GM12878 (cell line): ENCODE measurements around the gene GGN. TPM values are rescaled to one million over a fixed set of nuclear protein-coding genes. Genes with fewer than 3 reads are reported as not detected.

ENCODE experiments used
- ATAC-seq: fragments of 200-7000 bp; cut with Tn5 transposase; 3 replicates; pipeline ENCODE4 v1.9.1; 2020; ENCODE audit warnings: mild to moderate bottlenecking, moderate library complexity
- BruUV-seq: library from RNA; stranded (reverse); fragments of 400-500 nt; replicated peaks from 2 replicates; lab custom pipeline; 2021; lab: Mats Ljungman, UMichigan
- CTCF ChIA-PET: fragments of 300-600 bp; sonication (Branson Sonifier 250); formaldehyde crosslinking; extraction: SDS; loops from one replicate; lab custom pipeline; 2021; ENCODE audit warnings: inconsistent platforms; lab: Yijun Ruan, JAX
- POLR2A ChIA-PET: fragments of 350-600 bp; formaldehyde crosslinking; extraction: SDS; loops from one replicate; lab custom pipeline; 2021; ENCODE audit warnings: inconsistent platforms; lab: Charles Lee
- RAD21 ChIA-PET: fragments of 300-600 bp; sonication (Branson Sonifier 250); formaldehyde crosslinking; loops from one replicate; lab custom pipeline; 2023; ENCODE audit warnings: antibody characterized with exemption; ENCODE audit not compliant: unreplicated experiment; lab: Charles Lee
- SMC1A ChIA-PET: fragments of 300-600 bp; sonication (Branson Sonifier 250); formaldehyde crosslinking; loops from one replicate; lab custom pipeline; 2023; ENCODE audit not compliant: unreplicated experiment, uncharacterized antibody; lab: Charles Lee
- DNase-seq: peaks from one replicate; pipeline ENCODE4 v3.0.0-alpha.2; 2011; ENCODE audit warnings: low read depth, low spot score
- FAIRE-seq: peaks from 3 replicates; lab custom pipeline; 2011; peaks lifted over from hg19 to GRCh38; lab: Jason Lieb, UNC
- H2AFZ ChIP-seq: 2 replicates; pipeline ENCODE4 v1.6.0; 2011; ENCODE audit warnings: low read depth, low read length, control low read depth; ENCODE audit not compliant: control insufficient read depth
- H3K27ac ChIP-seq: 2 replicates; pipeline ENCODE4 v1.5.1; 2011; ENCODE audit warnings: control low read depth; ENCODE audit not compliant: control insufficient read depth, insufficient read depth
- H3K27me3 ChIP-seq, 2 experiments: replicated peaks in 1 of 2; 2 replicates each; pipeline versions ENCODE4 v1.6.0 to v1.6.1; 2011; ENCODE audit warnings: low read length in 1 of 2; ENCODE audit not compliant: control insufficient read depth in 2 of 2, insufficient read depth in 2 of 2
- H3K36me3 ChIP-seq, 2 experiments: 2 replicates each; pipeline ENCODE4 v1.5.1; 2011; ENCODE audit warnings: low read length in 1 of 2; ENCODE audit not compliant: control insufficient read depth in 2 of 2, insufficient read depth in 2 of 2
- H3K4me1 ChIP-seq: 2 replicates; pipeline ENCODE4 v1.6.1; 2011; ENCODE audit warnings: mild to moderate bottlenecking, low read length, moderate library complexity, mixed read lengths; ENCODE audit not compliant: control insufficient read depth, insufficient read depth
- H3K4me2 ChIP-seq: 2 replicates; pipeline ENCODE4 v1.6.0; 2011; ENCODE audit warnings: control low read depth; ENCODE audit not compliant: control insufficient read depth, insufficient read depth
- H3K4me3 ChIP-seq: fragments of 200-600 bp; sonication (generic); 2 replicates; pipeline ENCODE4 v1.5.1; 2016
- H3K79me2 ChIP-seq: 2 replicates; pipeline ENCODE4 v1.6.0; 2011; ENCODE audit warnings: low read length; ENCODE audit not compliant: control insufficient read depth, insufficient read depth
- H3K9ac ChIP-seq: 2 replicates; pipeline ENCODE4 v1.8.0; 2011; ENCODE audit warnings: low read length, control low read depth, mixed read lengths; ENCODE audit not compliant: control insufficient read depth, insufficient read depth
- H3K9me3 ChIP-seq: replicated peaks from 3 replicates; pipeline ENCODE4 v1.5.1; 2011; ENCODE audit warnings: mild to moderate bottlenecking, low read length; ENCODE audit not compliant: control insufficient read depth, insufficient read depth
- H4K20me1 ChIP-seq: 2 replicates; pipeline ENCODE4 v1.6.0; 2011; ENCODE audit not compliant: control insufficient read depth, insufficient read depth
- CEBPZ ChIP-seq: fragments of 150-350 bp; IDR thresholded peaks from 2 replicates; pipeline ENCODE4 v1.6.1; 2016; ENCODE audit warnings: low read depth, low read length
- HSF1 ChIP-seq: fragments of 150-350 bp; IDR thresholded peaks from 2 replicates; pipeline ENCODE4 v1.6.1; 2014; ENCODE audit warnings: mild to moderate bottlenecking, low read depth, low read length
- MYB ChIP-seq: fragments of 150-350 bp; IDR thresholded peaks from 2 replicates; pipeline ENCODE4 v1.6.1; 2014; ENCODE audit warnings: mild to moderate bottlenecking, low read depth, low read length, borderline replicate concordance
- RBBP5 ChIP-seq: fragments of 200-600 bp; sonication (generic); conservative IDR thresholded peaks from 2 replicates; pipeline ENCODE4 v1.6.1; 2016
- SIX5 ChIP-seq: IDR thresholded peaks from 2 replicates; pipeline ENCODE4 v1.6.1; 2011; ENCODE audit warnings: mild to moderate bottlenecking, low read depth, low read length, moderate library complexity; ENCODE audit not compliant: severe bottlenecking
- TAF1 ChIP-seq: IDR thresholded peaks from 2 replicates; pipeline ENCODE4 v1.6.1; 2011; ENCODE audit warnings: mild to moderate bottlenecking, low read depth, low read length, borderline replicate concordance
- WGBS: methylation state at CpG from one replicate; pipeline ENCODE4 v1.1.6; 2016; ENCODE audit warnings: low lambda C conversion rate; ENCODE audit not compliant: insufficient replicate concordance, insufficient coverage; ENCODE audit errors: missing lambda C conversion rate; 5-methylcytosine and 5-hydroxymethylcytosine counted together
- in situ Hi-C: fragments of 300-500 bp; cut with MboI; formaldehyde crosslinking; loops from 9 replicates; pipeline ENCODE4 v1.14.3; 2018; ENCODE audit warnings: mixed read lengths
- intact Hi-C: fragments of 100-400 bp; cut with micrococcal nuclease; formaldehyde crosslinking; loops from one replicate; pipeline ENCODE4 v1.14.2; 2022; ENCODE audit not compliant: unreplicated experiment
- polyA plus RNA-seq, 11 experiments: library from polyadenylated mRNA; depleted of rRNA in 4 of 11; unstranded in 6 of 11; stranded (reverse) in 5 of 11; fragments of >200 nt; fragmentation: Nextera tagmentation in 4 of 11; fragmentation: Illumina TruSeq in 1 of 11; extraction: Ambion mirVana in 4 of 11; extraction: Trizol in 1 of 11; gene quantifications; 1 replicate in 1 of 11; 2 replicates in 10 of 11; pipeline versions ENCODE4 v1.2.1 to v1.2.3, GENCODE V29; 2011 to 2016; ENCODE audit warnings: inconsistent platforms in 2 of 11, missing spikeins in 2 of 11, low read depth in 1 of 11
- total RNA-seq, 4 experiments: library from RNA; depleted of rRNA in 3 of 4; stranded (reverse); fragments of >200 nt in 3 of 4; fragmentation: Illumina TruSeq in 1 of 4; extraction: Trizol in 1 of 4; gene quantifications; 2 replicates each; pipeline versions ENCODE4 v1.2.1 to v1.2.3, GENCODE V29; 2013 to 2021
- TF ChIP-seq, protein P1 (sequence below): fragments of 450-650 bp; conservative IDR thresholded peaks from 2 replicates; pipeline ENCODE4 v1.6.1; 2017; ENCODE audit warnings: mild to moderate bottlenecking, moderate library complexity

GGN gene
- total and polyA plus RNA-seq, 10 of the 15 experiments (the other 5 are each of a cell fraction or from before 2014, with no cell fraction given), result not detected

GRCh38 chr19:38386300-38386970, 1.4 kb downstream of the GGN start:
- no peak overlapping the region for H3K9ac ChIP-seq
- ChIA-PET RAD21 (no interaction called here), CTCF (no interaction called here), POLR2A (interaction anchor here (1.4 kb wide), 1 partner anchor 16 kb away, joined by 5 read pairs; the partner anchor contains the start of gene FAM98C), SMC1A (no interaction called here)
- no peak overlapping the region; the same call in 1 of the 2 replicates for H3K4me2 ChIP-seq
- no peak for TF ChIP-seq SIX5
- TF ChIP-seq, protein P1, sequence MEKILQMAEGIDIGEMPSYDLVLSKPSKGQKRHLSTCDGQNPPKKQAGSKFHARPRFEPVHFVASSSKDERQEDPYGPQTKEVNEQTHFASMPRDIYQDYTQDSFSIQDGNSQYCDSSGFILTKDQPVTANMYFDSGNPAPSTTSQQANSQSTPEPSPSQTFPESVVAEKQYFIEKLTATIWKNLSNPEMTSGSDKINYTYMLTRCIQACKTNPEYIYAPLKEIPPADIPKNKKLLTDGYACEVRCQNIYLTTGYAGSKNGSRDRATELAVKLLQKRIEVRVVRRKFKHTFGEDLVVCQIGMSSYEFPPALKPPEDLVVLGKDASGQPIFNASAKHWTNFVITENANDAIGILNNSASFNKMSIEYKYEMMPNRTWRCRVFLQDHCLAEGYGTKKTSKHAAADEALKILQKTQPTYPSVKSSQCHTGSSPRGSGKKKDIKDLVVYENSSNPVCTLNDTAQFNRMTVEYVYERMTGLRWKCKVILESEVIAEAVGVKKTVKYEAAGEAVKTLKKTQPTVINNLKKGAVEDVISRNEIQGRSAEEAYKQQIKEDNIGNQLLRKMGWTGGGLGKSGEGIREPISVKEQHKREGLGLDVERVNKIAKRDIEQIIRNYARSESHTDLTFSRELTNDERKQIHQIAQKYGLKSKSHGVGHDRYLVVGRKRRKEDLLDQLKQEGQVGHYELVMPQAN, result no peak
- no peak for TF ChIP-seq TAF1
- no peak for TF ChIP-seq CEBPZ
- no peak for TF ChIP-seq RBBP5
- no peak for TF ChIP-seq MYB
- no peak for TF ChIP-seq HSF1
- no peaks in the 10 kb centered on the region; a peak in 1 of 4 replicates for H3K27me3 ChIP-seq
- intact Hi-C loops, result loop anchor here (5.0 kb wide), 1 partner anchor 154 kb away; no protein-coding TSS in a partner anchor
- in situ Hi-C loops, result no loop called here
- no peaks in the 10 kb centered on the region; the same call in 1 of the 2 replicates for H4K20me1 ChIP-seq
- no peak overlapping the region for H3K4me3 ChIP-seq
- no peaks in the 10 kb centered on the region for H3K9me3 ChIP-seq
- peaks cover 12% of the 10 kb centered on the region for H3K4me1 ChIP-seq
- no peaks in the 10 kb centered on the region for H3K79me2 ChIP-seq
- peaks cover 6 to 10% of the 10 kb centered on the region in 2 experiments; a peak in 3 of 4 replicates for H3K36me3 ChIP-seq
- no peak for ATAC-seq
- WGBS, result 76% methylated on average over 57 of the region's 61 CpGs
- no peak for DNase-seq
- no peak overlapping the region for H2AFZ ChIP-seq
- no TSS peak for BruUV-seq
- H3K27ac ChIP-seq, result no peak overlapping the region
- FAIRE-seq, result no peak
